ENCODE data around the gene ARID1B. TPM values are rescaled to one million over a fixed set of nuclear protein-coding genes. Genes with fewer than 3 reads are reported as not detected.

ARID1B gene
- total RNA-seq, 1 donor from 2014 or later = 43.4 TPM

DNA sequence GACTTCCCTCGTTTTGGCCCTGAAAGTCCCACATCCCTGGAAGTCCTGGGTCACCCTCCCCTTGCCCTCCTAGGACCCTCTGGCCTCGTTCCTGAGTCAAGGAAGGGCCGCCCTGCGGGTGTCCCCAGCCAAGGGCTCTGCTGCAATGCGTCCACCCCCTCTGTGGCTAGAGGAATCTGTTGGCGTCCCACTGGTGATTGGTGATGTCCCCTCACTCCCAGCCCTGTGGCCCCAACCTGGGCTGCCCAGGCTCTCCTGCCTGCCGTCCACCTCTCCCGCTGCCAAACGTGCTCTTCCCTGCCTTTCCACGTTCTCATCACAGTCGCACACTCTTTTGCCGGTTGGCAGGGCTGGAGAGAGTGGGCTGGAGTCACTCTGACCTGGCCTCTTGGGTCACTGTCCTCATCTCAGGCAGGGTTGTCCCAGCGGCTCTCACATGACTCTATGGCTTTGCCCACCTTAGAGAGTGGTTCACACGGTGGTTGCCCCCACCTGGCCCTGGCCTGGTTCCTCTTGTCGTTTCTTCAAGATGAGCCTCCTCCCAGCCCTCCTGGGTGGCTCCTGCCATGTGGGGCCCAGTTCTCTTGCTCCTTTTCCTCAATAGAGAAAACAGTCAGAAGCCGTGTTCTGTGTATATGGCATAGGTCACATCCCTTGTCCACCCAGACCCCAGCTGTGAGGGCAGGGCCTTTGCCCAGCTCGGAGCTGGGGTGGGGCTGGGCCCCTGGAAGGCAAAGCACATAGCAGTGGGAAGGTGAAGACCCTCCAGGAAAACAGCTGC is 445.2 kb downstream of the ARID1B start:
- no peak for DNase-seq
- no peaks in the 10 kb centered on the region for H3K27me3 ChIP-seq (ENCODE audit: low read depth)
- H3K4me1 ChIP-seq = peaks cover 27% of the 10 kb centered on the region
- H3K36me3 ChIP-seq = no peaks in the 10 kb centered on the region
- H3K27ac ChIP-seq (replicated peaks) = no peak overlapping the region
- H3K4me3 ChIP-seq = no peak overlapping the region
- no peaks in the 10 kb centered on the region for H3K9me3 ChIP-seq (replicated peaks)
- intact Hi-C loops (cut with micrococcal nuclease) = loop anchor here (10.0 kb wide), 1 partner anchor 52 kb away; no protein-coding TSS in a partner anchor
- TF ChIP-seq, protein P1, sequence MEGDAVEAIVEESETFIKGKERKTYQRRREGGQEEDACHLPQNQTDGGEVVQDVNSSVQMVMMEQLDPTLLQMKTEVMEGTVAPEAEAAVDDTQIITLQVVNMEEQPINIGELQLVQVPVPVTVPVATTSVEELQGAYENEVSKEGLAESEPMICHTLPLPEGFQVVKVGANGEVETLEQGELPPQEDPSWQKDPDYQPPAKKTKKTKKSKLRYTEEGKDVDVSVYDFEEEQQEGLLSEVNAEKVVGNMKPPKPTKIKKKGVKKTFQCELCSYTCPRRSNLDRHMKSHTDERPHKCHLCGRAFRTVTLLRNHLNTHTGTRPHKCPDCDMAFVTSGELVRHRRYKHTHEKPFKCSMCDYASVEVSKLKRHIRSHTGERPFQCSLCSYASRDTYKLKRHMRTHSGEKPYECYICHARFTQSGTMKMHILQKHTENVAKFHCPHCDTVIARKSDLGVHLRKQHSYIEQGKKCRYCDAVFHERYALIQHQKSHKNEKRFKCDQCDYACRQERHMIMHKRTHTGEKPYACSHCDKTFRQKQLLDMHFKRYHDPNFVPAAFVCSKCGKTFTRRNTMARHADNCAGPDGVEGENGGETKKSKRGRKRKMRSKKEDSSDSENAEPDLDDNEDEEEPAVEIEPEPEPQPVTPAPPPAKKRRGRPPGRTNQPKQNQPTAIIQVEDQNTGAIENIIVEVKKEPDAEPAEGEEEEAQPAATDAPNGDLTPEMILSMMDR (IDR thresholded peaks at IDR 0.05; ENCODE audit: borderline replicate concordance) = no peak

GRCh38 chr6:157223021-157223430 is 445.8 kb downstream of the ARID1B start:
- intact Hi-C loops (cut with micrococcal nuclease) = loop anchor here (10.0 kb wide), 1 partner anchor 52 kb away; no protein-coding TSS in a partner anchor
- TF ChIP-seq, protein P1 (IDR thresholded peaks at IDR 0.05; ENCODE audit: borderline replicate concordance) = no peak
- H3K9me3 ChIP-seq (replicated peaks) = no peaks in the 10 kb centered on the region
- no peak for DNase-seq
- H3K27ac ChIP-seq (replicated peaks) = no peak overlapping the region
- no peak overlapping the region for H3K4me3 ChIP-seq
- H3K27me3 ChIP-seq (ENCODE audit: low read depth) = no peaks in the 10 kb centered on the region
- H3K4me1 ChIP-seq = peaks cover 33% of the 10 kb centered on the region
- H3K36me3 ChIP-seq = no peaks in the 10 kb centered on the region

- no peak overlapping the region for H3K4me3 ChIP-seq
- H3K27me3 ChIP-seq (ENCODE audit: low read depth) = no peaks in the 10 kb centered on the region
- intact Hi-C loops (cut with micrococcal nuclease) = loop anchor here (10.0 kb wide), 1 partner anchor 51 kb away; no protein-coding TSS in a partner anchor
- H3K4me1 ChIP-seq = peaks cover 36% of the 10 kb centered on the region
- TF ChIP-seq, protein P1 (IDR thresholded peaks at IDR 0.05; ENCODE audit: borderline replicate concordance) = no peak
- no peak overlapping the region for H3K27ac ChIP-seq (replicated peaks)
- H3K9me3 ChIP-seq (replicated peaks) = no peaks in the 10 kb centered on the region
- no peak for DNase-seq
- H3K36me3 ChIP-seq = no peaks in the 10 kb centered on the region
Measured at GRCh38 chr6:157223511-157223910, 446.3 kb downstream of the ARID1B start.

- intact Hi-C loops (cut with micrococcal nuclease) = loop anchor here (10.0 kb wide), 1 partner anchor 50 kb away; no protein-coding TSS in a partner anchor
- no peak overlapping the region for H3K4me3 ChIP-seq
- H3K27me3 ChIP-seq (ENCODE audit: low read depth) = no peaks in the 10 kb centered on the region
- H3K9me3 ChIP-seq (replicated peaks) = no peaks in the 10 kb centered on the region
- peak overlapping the region; percentile 79 for H3K27ac ChIP-seq (replicated peaks)
- peaks cover 36% of the 10 kb centered on the region for H3K4me1 ChIP-seq
- TF ChIP-seq, protein P1 (IDR thresholded peaks at IDR 0.05; ENCODE audit: borderline replicate concordance) = no peak
- DNase-seq = no peak
- H3K36me3 ChIP-seq = no peaks in the 10 kb centered on the region
Measured at GRCh38 chr6:157224178-157224950, 447.2 kb downstream of the ARID1B start.

- TF ChIP-seq, protein P1 (IDR thresholded peaks at IDR 0.05; ENCODE audit: borderline replicate concordance) = no peak
- peak overlapping the region; percentile 79 for H3K27ac ChIP-seq (replicated peaks)
- no peaks in the 10 kb centered on the region for H3K27me3 ChIP-seq (ENCODE audit: low read depth)
- no peaks in the 10 kb centered on the region for H3K9me3 ChIP-seq (replicated peaks)
- peaks cover 36% of the 10 kb centered on the region for H3K4me1 ChIP-seq
- H3K36me3 ChIP-seq = no peaks in the 10 kb centered on the region
- H3K4me3 ChIP-seq = no peak overlapping the region
- DNase-seq = no peak
- intact Hi-C loops (cut with micrococcal nuclease) = loop anchor here (10.0 kb wide), 1 partner anchor 50 kb away; no protein-coding TSS in a partner anchor
Measured at GRCh38 chr6:157224951-157225574, 447.9 kb downstream of the ARID1B start.
